GM12878 (cell line): ENCODE results near the gene WDR17.

ENCODE experiments used
- CBX3 ChIP-seq: fragments of 200-600 bp; sonication (generic); IDR thresholded peaks from 2 replicates; pipeline ENCODE4 v1.6.1; 2016; ENCODE audit warnings: low read depth, borderline replicate concordance
- EED ChIP-seq: sonication (generic); IDR thresholded peaks from 2 replicates; pipeline ENCODE4 v1.6.1; 2016; ENCODE audit warnings: antibody characterized with exemption, low read depth
- JUND ChIP-seq: IDR thresholded peaks from 2 replicates; pipeline ENCODE4 v1.6.1; 2012; ENCODE audit warnings: low read depth, mild to moderate bottlenecking, low read length, improper control_type of control experiment, moderate library complexity
- NKRF ChIP-seq: fragments of 450-650 bp; conservative IDR thresholded peaks from 2 replicates; pipeline ENCODE4 v1.6.1; 2017; ENCODE audit warnings: mild to moderate bottlenecking, moderate library complexity
- POLR2A ChIP-seq: IDR thresholded peaks from 2 replicates; pipeline ENCODE4 v1.6.1; 2011; ENCODE audit warnings: low read depth, mild to moderate bottlenecking, low read length
- POLR2AphosphoS2 ChIP-seq: IDR thresholded peaks from 2 replicates; pipeline ENCODE4 v1.6.1; 2011; ENCODE audit warnings: low read depth, mild to moderate bottlenecking, low read length, improper control_type of control experiment, moderate library complexity
- REST ChIP-seq: IDR thresholded peaks from 2 replicates; pipeline ENCODE4 v1.6.1; 2012; ENCODE audit warnings: mild to moderate bottlenecking, low read depth, low read length
- ZSCAN29 ChIP-seq: fragments of 450-650 bp; IDR thresholded peaks from 2 replicates; pipeline ENCODE4 v1.6.1; 2017; ENCODE audit warnings: mild to moderate bottlenecking, moderate library complexity

- TF ChIP-seq ZSCAN29: no peak
- no peak for TF ChIP-seq EED
- TF ChIP-seq POLR2AphosphoS2: no peak
- no peak for TF ChIP-seq CBX3
- TF ChIP-seq REST: no peak
- TF ChIP-seq NKRF: no peak
- TF ChIP-seq POLR2A: no peak
- no peak for TF ChIP-seq JUND
Measured at GRCh38 chr4:176048631-176049030, 17.0 kb upstream of the WDR17 start.
